LoVo (cell line): ENCODE measurements around the gene OPN4.

Source experiments
- DNase-seq: peaks from one replicate; pipeline ENCODE4 v3.0.0-alpha.2; 2016; ENCODE audit warnings: low spot score

Gene OPN4

GRCh38 chr10:86699991-86700840 lies 45.9 kb downstream of the OPN4 start:
- DNase-seq, result no peak

GRCh38 chr10:86700851-86701617 lies 46.7 kb downstream of the OPN4 start:
- no peak for DNase-seq

- no peak for DNase-seq
These were observed 48.8 kb downstream of the OPN4 start for GRCh38 chr10:86703176-86703575.

- no peak for DNase-seq
These were observed 50.8 kb downstream of the OPN4 start for GRCh38 chr10:86705139-86705538.

GRCh38 chr10:86705905-86706304 lies 51.6 kb downstream of the OPN4 start:
- no peak for DNase-seq

- no peak for DNase-seq
These were observed 52.1 kb downstream of the OPN4 start for GRCh38 chr10:86706401-86706841.

- no peak for DNase-seq
These were observed 52.6 kb downstream of the OPN4 start for GRCh38 chr10:86706977-86707376.

GRCh38 chr10:86707505-86707904 lies 53.2 kb downstream of the OPN4 start:
- DNase-seq, result no peak

GRCh38 chr10:86708068-86708782 lies 53.9 kb downstream of the OPN4 start:
- no peak for DNase-seq

- no peak for DNase-seq
These were observed 54.5 kb downstream of the OPN4 start for GRCh38 chr10:86708783-86709380.

- no peak for DNase-seq
These were observed 55.2 kb downstream of the OPN4 start for GRCh38 chr10:86709396-86710185.

GRCh38 chr10:86710987-86711512 lies 56.7 kb downstream of the OPN4 start:
- peak; percentile 89 for DNase-seq

GRCh38 chr10:86711513-86712316 lies 57.4 kb downstream of the OPN4 start:
- DNase-seq, result peak; percentile 35

- no peak for DNase-seq
These were observed 58.0 kb downstream of the OPN4 start for GRCh38 chr10:86712317-86712707.

GRCh38 chr10:86715156-86715795 lies 60.9 kb downstream of the OPN4 start:
- DNase-seq, result no peak

- no peak for DNase-seq
These were observed 61.5 kb downstream of the OPN4 start for GRCh38 chr10:86715836-86716235.
